Cerebellar nuclear complex (tissue), 1 donor: ENCODE data around the gene MINAR2.

ENCODE experiments used
- DNase-seq, 2 experiments: peaks; one replicate each; lab custom pipeline; 2025; lab: John Stamatoyannopoulos, UW

Gene MINAR2, protein sequence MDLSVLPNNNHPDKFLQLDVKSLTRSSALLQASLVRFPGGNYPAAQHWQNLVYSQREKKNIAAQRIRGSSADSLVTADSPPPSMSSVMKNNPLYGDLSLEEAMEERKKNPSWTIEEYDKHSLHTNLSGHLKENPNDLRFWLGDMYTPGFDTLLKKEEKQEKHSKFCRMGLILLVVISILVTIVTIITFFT

GRCh38 chr5:129747572-129748407 lies at the start of gene MINAR2:
Gene MINAR2, plus strand, starts transcription at chr5:129748094. Its CDS starts 97 bp downstream, at chr5:129748191.
- DNase-seq = no peak

- DNase-seq = no peak
Measured at GRCh38 chr5:129698661-129699060, 49.2 kb upstream of the MINAR2 start.

- no peak for DNase-seq
Measured at GRCh38 chr5:129716235-129716634, 31.7 kb upstream of the MINAR2 start.

DNA sequence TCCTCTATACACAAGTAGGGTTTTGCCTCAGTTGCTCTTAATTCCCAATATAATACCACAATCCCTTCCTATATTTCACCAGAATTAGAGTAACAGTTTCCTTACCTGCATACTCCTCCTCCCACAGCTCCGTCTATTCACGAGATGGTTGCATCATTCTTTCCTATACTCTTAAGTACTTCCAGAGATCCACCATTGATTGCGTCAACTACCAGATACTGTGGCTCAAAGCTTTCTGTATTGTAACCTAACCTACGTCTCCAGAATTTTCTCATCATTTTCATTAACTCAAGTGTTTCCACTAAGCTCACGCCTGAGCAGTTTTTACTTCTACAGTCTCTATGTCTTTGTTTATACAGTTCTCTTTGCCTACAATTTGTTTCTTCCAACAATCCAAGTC lies 31.2 kb upstream of the MINAR2 start:
- DNase-seq = no peak

DNA sequence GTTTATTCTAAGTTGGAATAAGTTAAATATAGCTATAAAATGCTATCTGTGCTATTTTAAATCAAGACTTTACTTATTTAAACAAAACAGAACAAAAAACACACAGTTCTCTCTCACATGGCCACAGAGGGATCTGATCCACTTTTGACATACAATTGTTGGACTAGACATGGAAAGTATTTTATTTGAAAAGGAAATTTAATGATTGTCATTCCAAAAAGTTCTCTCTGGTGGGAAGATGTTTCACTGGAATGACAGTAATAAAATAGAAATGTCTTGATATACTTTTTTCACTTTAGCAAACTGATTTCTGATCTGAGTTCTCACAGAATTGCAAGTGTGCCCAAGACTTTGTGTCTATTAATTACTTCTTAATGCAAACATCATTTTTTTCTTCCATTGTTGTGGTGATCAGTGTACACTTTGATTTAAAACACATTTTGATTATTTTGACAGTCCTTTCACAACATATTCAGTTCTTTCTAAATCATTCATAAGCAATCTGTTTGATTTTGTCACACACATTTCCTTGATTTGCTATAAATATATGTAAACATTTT lies 30.1 kb upstream of the MINAR2 start:
- DNase-seq = no peak

DNA sequence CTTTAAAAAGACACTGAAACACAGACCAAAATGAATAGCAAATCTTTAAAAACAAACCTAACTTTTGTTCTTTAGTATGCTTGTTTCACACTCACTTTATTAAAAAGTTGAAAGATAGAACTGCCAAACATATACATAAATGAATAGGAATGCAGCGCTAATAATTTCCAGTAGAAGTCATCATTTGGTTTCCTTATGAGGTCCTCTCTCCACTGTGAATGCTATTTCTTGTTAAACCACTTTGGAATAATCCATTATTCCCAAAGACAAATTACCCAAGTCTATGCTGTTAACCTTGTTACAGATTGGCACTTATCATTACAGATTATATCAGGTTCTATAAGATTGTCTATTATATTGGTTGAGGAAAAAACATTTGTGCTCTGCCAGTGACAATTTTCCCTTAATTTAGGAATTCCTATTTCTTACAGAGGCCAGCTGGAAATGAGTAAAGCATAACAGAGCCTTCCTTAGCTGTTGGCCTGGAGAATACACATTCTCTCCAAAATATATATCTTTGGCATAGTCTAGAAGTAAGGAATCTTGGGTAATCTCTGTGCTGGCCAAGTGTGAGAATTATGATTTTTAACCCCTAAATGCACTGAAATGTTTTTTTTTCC lies 29.3 kb upstream of the MINAR2 start:
- no peak for DNase-seq

DNA sequence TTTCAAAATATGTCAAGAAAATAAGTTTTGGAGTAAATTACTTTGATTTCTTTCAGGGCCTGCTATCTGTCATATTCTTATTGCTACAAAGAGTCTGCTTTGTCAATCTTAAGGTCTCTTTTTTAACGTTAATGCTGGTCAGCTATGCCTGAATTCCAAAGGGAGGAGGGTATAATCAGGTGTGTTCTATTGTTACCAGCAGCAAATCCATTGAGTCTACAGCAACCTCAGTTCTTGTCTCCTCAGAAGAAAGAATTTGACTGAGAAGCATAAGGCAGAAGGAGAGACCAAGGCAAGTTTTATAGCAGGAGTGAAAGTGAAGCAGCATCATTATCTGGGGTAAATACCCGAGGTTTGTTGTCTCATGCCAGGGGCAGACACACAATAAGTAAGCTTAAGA lies 23.7 kb upstream of the MINAR2 start:
- no peak for DNase-seq

- no peak for DNase-seq
Measured at GRCh38 chr5:129724647-129725046, 23.2 kb upstream of the MINAR2 start.

GRCh38 chr5:129739773-129740172 lies 8.1 kb upstream of the MINAR2 start:
- no peak for DNase-seq

DNA sequence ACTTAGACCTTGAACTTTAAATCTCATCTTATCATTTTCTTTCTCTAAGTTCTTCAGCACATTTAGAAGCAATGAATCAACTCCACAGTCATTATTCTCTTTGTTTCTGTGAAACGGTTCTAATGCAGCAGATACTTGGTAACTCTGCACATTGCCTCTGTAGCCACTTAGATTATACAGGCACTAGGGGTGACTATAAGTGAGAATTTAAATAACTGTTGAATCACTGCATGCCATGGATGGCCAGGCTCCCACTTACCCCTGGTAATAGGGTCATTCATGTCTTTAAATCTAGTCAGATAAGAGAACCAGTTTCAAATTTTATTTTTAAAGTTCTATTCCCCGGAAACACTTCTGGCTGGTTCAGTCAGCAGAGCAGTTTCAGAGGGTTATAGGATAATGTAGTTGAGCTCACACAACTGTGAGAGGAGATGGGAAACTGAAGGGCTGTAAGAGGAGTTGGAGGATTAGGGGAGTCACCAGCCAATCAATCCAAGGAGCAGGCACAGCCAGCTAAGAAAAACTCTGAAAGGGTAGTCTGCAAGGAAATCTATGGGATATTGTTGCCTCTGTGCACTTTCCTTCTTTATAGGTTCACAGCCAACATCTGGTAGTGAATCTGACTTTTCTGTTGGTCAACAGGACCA lies 4.2 kb upstream of the MINAR2 start:
- no peak for DNase-seq

GRCh38 chr5:129745997-129746396 lies 1.9 kb upstream of the MINAR2 start:
- no peak for DNase-seq

DNA sequence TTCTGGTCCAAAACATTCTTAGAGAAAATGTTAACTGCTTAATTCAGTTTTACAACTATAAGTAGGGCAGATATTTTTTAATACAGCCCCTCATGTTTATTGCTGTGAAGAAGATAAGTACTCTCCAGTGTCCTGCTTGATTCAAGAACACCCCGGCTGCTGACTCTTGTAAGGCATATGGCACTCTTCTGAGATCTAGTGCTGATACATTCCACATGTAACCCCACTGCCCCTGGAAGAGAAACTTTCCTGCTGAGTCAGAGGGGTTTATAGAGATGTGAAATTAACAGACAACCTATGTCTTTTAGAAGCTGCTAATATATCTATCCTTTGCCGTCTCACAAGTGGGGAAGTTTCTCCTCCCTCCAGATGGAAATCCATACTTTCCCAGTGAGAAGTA lies 1.0 kb upstream of the MINAR2 start:
- no peak for DNase-seq

DNA sequence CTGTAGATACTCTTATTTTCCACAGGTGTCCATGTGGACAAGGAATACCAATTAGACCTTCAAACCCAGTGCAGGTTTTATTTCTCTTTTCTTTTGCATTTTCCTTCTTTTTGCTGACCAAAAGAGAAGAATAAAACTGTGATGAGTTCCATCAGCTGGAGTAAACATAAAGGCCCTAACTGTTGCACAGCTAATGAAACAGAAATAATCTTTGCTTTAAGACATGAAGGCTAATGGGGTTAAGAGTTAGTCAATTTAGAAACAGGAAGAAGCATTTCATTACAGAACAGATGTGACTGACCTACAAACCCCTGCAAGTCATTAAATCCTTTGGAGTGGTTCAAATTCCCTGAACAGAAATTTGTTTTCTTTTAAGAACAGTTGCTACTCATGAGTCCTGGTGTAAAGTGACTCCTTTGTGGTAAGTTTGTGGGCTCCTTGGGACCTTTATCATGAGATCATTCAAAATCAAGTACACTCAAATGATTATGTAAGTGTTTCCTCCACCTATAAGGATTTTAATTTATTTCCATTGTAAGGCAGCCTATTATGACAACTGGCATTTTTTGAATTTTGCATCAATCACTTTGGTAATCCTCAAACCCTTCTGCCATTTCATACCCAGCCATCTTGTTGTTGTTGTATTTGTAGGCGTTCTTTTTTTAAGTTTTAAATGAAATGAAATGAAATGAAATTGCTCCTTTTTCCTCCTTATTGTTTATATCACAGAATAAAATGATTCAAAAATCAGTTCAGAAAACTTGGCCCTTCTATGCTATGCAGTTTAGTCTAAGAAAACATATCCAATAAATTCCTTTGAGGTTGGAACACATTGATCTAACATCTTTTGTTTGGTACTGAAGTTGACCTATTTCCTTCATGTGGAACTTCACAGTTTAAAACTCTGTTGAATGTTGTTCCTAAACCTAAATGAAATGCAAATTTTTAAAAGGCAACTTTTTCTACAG lies 1.3 kb downstream of the MINAR2 start:
- DNase-seq = no peak

- DNase-seq = no peak
Measured at GRCh38 chr5:129760636-129761325, 12.9 kb downstream of the MINAR2 start.

GRCh38 chr5:129763651-129764050 lies 15.8 kb downstream of the MINAR2 start:
- DNase-seq = no peak

DNA sequence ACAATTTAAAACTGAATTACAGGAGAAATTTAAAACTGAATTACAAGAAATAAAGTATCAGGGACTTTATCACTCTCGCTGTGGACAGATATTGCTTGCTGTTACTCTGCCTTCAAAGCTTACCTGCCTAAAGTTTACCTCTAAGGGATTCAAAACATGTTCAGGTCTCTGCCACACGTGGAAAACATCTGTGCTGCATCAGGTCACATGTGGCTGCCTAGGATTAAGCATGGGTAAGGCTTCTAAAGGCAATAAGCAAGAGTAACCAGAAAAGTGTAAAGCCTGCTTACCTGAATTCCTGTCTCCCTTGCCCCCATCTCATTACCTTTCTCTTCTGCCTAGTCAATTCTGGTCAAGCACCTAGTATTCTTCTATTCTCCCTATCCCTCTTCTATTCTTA lies 18.9 kb downstream of the MINAR2 start:
- no peak for DNase-seq

DNA sequence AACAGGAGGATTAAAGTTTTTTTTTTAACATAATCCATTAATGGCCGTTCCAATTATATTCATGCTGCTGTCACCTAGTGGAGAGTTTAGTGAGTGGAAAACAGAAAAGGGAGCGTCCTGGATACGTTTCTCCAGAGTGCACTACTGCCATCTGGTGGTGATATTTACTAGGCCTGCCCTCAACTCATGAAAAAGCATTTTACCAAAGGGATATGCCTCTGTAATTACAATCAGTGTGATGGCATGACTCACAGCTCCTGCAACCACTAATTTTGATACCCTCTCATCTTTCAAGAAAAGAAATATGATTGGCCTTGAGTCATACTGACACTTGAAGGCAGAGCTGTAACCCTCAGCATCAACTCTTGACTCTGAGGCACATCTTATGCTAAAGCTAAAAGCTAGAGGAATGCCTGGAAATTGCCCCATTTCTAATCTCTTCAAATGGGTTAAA lies 20.1 kb downstream of the MINAR2 start:
- no peak for DNase-seq

DNA sequence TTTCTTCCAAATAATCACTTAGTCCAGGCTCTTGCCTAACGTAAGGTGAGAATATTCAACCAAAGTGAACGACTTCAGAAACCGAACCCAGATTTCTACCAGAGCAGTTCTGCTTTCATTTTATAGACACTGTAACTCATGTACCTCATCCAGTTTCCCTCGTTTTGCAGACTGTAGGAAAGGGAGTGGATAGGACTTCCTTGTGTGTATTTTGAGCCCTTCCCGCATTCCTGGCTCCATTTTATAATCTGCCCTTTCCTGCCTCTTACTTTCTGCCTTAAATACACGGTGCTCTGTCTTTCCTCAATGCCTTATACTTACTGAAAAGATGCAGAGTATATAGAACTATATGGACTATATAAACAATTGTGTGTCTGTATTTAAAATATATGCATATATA lies 20.8 kb downstream of the MINAR2 start:
- DNase-seq = no peak

- no peak for DNase-seq
Measured at GRCh38 chr5:129770024-129770820, 22.3 kb downstream of the MINAR2 start.
